Adipocyte (in vitro differentiated cells): ENCODE measurements around the gene RPA1.

Source experiments
- DNase-seq: peaks from one replicate; pipeline ENCODE4 v3.0.0-alpha.2; 2015; ENCODE audit warnings: low read depth
- H3K27me3 ChIP-seq: replicated peaks from 2 replicates; pipeline ENCODE4 v1.7.0; 2013; ENCODE audit warnings: mild to moderate bottlenecking, low read length, moderate library complexity; ENCODE audit not compliant: control insufficient read depth, insufficient read depth
- H3K36me3 ChIP-seq: 2 replicates; pipeline ENCODE4 v1.7.0; 2013; ENCODE audit warnings: low read length, mild to moderate bottlenecking, moderate library complexity; ENCODE audit not compliant: control insufficient read depth, insufficient read depth, severe bottlenecking
- H3K4me1 ChIP-seq: 2 replicates; pipeline ENCODE4 v1.7.0; 2013; ENCODE audit warnings: mild to moderate bottlenecking, low read length, moderate library complexity; ENCODE audit not compliant: control insufficient read depth, insufficient read depth
- H3K4me3 ChIP-seq: 2 replicates; pipeline ENCODE4 v1.7.0; 2013; ENCODE audit warnings: mild to moderate bottlenecking, low read length, moderate library complexity
- H3K9ac ChIP-seq: 2 replicates; pipeline ENCODE4 v1.7.0; 2013; ENCODE audit warnings: mild to moderate bottlenecking, low read length, moderate library complexity
- H3K9me3 ChIP-seq: 2 replicates; pipeline ENCODE4 v1.7.0; 2013; ENCODE audit warnings: mild to moderate bottlenecking, low read length, moderate library complexity; ENCODE audit not compliant: control insufficient read depth

RPA1 gene

DNA sequence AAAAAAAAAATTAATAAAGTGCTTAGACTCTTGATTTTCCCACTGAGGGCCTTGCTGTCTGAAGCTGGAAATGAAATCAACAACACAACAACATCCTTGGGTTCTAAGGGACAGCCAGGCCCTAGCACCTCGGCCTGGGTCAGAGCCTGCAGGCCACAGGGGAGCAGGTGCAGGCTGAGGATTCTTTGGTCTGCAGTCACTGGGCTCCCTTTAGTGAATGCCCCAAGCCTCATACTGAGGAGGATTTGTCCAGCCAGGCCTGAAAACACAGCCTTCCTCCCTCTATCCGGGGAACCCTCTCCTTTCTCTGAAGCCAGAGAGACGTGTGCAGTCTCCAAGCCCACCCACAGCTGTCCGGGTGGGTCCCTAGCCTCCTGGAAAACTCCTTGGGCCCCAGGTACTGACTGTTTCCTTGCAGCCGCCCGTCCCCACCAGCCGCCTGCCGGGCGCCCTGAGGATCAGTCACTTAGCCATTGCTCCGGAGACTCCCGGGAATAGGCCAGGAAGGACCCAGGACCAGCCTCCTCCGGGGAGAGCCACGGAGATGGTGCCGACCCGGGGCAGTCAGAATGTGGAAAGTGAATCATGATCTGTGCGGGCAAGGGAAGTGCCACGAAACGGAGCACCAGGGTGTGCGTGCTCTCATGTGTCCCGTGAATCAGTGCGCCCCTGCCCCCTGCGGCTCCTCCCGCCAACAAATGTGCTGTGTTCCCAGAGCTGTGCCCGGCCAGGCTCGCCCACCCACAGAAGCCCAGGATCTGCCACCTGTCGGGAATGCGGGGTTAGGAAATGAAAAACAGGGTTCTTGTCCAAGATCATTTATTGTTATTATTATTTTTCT, 104.3 kb downstream of the RPA1 start:
- Histone ChIP-seq H3K9me3 (no peaks in the 10 kb centered on the region), H3K36me3 (peaks cover 8% of the 10 kb centered on the region), H3K4me1 (no peaks in the 10 kb centered on the region), H3K9ac (no peak overlapping the region), H3K27me3 (peaks cover 24% of the 10 kb centered on the region), H3K4me3 (no peak overlapping the region)
- no peak for DNase-seq

- no peak overlapping the region for H3K9ac ChIP-seq
- H3K36me3 ChIP-seq, result peaks cover 8% of the 10 kb centered on the region
- no peaks in the 10 kb centered on the region for H3K9me3 ChIP-seq
- no peak overlapping the region for H3K4me3 ChIP-seq
- no peaks in the 10 kb centered on the region for H3K4me1 ChIP-seq
- H3K27me3 ChIP-seq, result peaks cover 24% of the 10 kb centered on the region
- DNase-seq, result no peak
These were observed 105.1 kb downstream of the RPA1 start for GRCh38 chr17:1934901-1935300.

DNA sequence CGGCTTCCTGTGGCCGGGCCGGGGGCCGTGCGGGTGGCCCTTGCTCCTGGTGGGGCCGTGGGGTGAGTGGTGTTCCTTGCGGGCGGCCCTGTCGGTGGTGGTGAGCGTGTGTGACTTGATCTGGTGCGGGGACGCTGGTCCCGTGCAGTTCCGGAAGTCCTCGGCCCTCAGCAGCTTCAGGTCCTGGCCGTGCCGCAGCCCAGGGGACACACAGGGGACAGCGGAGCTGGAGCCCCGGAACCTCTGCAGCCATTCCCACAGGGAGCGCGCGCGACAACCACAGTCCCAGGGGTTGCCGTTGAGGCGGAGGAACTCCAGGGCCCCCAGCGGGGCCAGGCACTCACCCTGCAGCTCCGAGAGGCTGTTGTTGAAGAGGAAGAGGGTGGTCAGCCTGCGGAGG, 107.0 kb downstream of the RPA1 start:
- Histone ChIP-seq H3K4me3 (no peak overlapping the region), H3K27me3 (peaks cover 17% of the 10 kb centered on the region), H3K9me3 (no peaks in the 10 kb centered on the region), H3K4me1 (no peaks in the 10 kb centered on the region), H3K36me3 (peaks cover 8% of the 10 kb centered on the region), H3K9ac (no peak overlapping the region)
- no peak for DNase-seq

DNA sequence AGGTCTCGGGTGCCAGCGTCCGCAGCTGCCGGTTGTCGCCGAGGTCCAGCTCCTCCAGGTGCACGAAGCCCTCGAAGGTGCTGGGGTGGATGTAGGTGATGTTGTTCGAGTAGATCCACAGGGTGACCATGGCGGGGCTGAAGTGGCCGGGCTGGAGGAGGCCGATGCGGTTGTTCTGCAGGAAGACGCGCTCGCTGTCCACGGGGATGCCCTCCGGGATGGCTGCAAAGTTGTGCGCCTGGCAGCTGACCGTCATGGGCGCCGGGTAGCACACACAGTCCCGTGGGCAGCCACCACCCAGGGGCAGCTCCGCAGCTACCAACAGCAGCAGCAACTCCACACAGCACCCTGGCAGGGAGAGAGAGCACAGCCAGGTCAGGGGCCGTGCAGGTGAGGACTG, 107.7 kb downstream of the RPA1 start:
- DNase-seq, result no peak
- H3K4me1 ChIP-seq, result no peaks in the 10 kb centered on the region
- H3K27me3 ChIP-seq, result peaks cover 20% of the 10 kb centered on the region
- no peak overlapping the region for H3K9ac ChIP-seq
- peaks cover 8% of the 10 kb centered on the region for H3K36me3 ChIP-seq
- H3K4me3 ChIP-seq, result no peak overlapping the region
- H3K9me3 ChIP-seq, result no peaks in the 10 kb centered on the region

- Histone ChIP-seq H3K36me3 (peaks cover 8% of the 10 kb centered on the region), H3K9ac (no peak overlapping the region), H3K4me3 (no peak overlapping the region), H3K4me1 (no peaks in the 10 kb centered on the region), H3K27me3 (peaks cover 12% of the 10 kb centered on the region), H3K9me3 (no peaks in the 10 kb centered on the region)
- no peak for DNase-seq
These were observed 110.4 kb downstream of the RPA1 start for GRCh38 chr17:1939981-1940809.

- peaks cover 8% of the 10 kb centered on the region for H3K36me3 ChIP-seq
- no peak for DNase-seq
- H3K9me3 ChIP-seq, result no peaks in the 10 kb centered on the region
- H3K27me3 ChIP-seq, result peaks cover 11% of the 10 kb centered on the region
- H3K4me3 ChIP-seq, result no peak overlapping the region
- H3K9ac ChIP-seq, result no peak overlapping the region
- no peaks in the 10 kb centered on the region for H3K4me1 ChIP-seq
These were observed 111.0 kb downstream of the RPA1 start for GRCh38 chr17:1940810-1941185.

DNA sequence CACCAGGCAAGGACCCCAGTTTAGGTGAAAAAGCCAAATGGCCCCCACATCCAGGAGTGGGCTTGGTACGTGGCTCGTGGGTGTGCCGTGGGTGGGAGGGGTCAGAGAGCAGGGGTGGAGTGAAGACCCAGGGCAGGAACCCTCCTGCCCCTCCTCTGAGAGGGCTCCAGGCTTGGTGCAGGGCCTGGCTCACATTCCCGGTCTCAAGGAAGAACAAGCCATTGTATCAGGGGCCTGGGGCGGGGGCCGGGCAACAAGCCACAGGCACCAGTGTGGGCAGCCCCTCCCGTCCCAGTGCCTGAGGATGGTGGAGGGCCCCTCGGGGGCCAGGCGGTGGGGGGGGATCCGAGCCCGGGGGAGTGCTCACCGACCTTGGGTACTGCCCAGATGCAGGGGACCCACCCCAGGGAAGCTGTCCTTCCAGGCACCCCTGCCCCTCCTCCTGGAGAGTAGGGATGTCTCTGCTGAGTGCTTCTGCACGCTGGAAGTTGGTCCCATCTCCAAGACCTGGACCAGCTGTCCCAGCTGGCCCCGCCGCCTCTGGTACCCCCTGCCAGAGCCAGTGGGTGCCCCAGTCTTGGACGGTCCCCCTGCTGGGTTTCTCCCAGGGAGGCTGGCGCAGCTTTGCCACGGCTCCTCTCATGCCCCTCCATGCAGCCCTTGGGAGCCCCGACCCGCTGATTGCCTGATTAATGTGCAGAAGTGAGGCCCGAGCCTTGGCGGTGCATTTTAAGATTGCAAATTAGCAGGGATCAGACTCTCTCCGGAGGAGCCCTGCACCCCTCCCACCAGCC, 111.7 kb downstream of the RPA1 start:
- H3K27me3 ChIP-seq, result peaks cover 11% of the 10 kb centered on the region
- no peak for DNase-seq
- H3K4me3 ChIP-seq, result no peak overlapping the region
- H3K9ac ChIP-seq, result no peak overlapping the region
- no peaks in the 10 kb centered on the region for H3K9me3 ChIP-seq
- H3K36me3 ChIP-seq, result peaks cover 3% of the 10 kb centered on the region
- no peaks in the 10 kb centered on the region for H3K4me1 ChIP-seq

- H3K9me3 ChIP-seq, result no peaks in the 10 kb centered on the region
- no peak overlapping the region for H3K9ac ChIP-seq
- H3K27me3 ChIP-seq, result peaks cover 11% of the 10 kb centered on the region
These were observed 112.2 kb downstream of the RPA1 start for GRCh38 chr17:1942066-1942365.

GRCh38 chr17:1942666-1943435, 113.0 kb downstream of the RPA1 start:
- Histone ChIP-seq H3K9me3 (no peaks in the 10 kb centered on the region), H3K36me3 (peaks cover 4% of the 10 kb centered on the region), H3K27me3 (peaks cover 11% of the 10 kb centered on the region), H3K9ac (no peak overlapping the region), H3K4me3 (no peak overlapping the region), H3K4me1 (no peaks in the 10 kb centered on the region)
- no peak for DNase-seq

More at GRCh38 chr17:1942066-1942365, 112.2 kb downstream of the RPA1 start:
- Histone ChIP-seq H3K36me3 (peaks cover 4% of the 10 kb centered on the region), H3K4me1 (no peaks in the 10 kb centered on the region), H3K4me3 (no peak overlapping the region)
- no peak for DNase-seq

GRCh38 chr17:1943436-1943831, 113.6 kb downstream of the RPA1 start:
- Histone ChIP-seq H3K4me3 (no peak overlapping the region), H3K9ac (no peak overlapping the region), H3K27me3 (peaks cover 11% of the 10 kb centered on the region), H3K4me1 (no peaks in the 10 kb centered on the region), H3K9me3 (no peaks in the 10 kb centered on the region), H3K36me3 (peaks cover 4% of the 10 kb centered on the region)
- DNase-seq, result no peak
